ENCODE measurements around the gene PRCC. TPM values are rescaled to one million over a fixed set of nuclear protein-coding genes. Genes with fewer than 3 reads are reported as not detected.
"Not testable (repeated sequence)": the region's sequence is repeated elsewhere in the genome, so short reads cannot be mapped to it uniquely, and the experiment has no call there.

PRCC gene
- polyA plus RNA-seq, 4 donors: 107 to 140 (median 125) TPM

DNA sequence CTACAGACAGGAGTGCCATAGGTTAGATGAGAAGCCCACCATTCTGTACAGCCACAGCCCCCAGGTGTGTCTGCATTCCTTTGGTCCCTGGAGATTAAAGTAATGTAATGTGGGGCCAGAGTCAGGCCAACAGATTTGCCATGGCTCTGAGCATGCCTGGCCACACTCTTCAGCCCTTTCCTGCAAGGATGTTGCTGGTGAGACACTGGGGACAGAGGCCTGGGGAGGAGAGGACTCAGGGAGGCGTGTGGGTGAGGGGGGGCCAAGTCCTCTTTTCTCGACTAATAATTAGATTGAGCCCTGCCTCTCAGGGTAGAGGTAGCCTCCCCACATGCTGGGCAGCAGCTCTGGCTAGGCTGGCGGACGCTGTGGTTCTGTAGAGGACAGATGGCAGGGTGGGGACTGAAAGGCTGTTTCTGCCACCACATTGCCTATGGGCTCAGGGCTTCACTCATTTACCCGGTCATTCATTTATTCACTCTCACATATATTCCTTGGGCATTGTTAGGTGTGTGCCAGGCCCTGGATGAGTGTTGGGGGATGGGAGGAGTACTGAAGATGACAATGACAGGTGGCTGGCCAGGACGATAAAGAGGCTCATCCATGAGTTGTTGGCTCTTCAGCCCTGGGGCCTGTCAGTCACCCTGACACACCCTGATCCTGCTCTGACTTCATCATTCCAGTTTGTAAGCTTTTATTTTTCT, 7.1 kb upstream of the PRCC start:
- DNase-seq (ENCODE audit: low read depth in 4 of 4, low spot score in 3 of 4): no peak

- no peak for DNase-seq (ENCODE audit: low read depth in 4 of 4, low spot score in 3 of 4)
Measured at GRCh38 chr1:156760796-156761104, 6.6 kb upstream of the PRCC start.

DNA sequence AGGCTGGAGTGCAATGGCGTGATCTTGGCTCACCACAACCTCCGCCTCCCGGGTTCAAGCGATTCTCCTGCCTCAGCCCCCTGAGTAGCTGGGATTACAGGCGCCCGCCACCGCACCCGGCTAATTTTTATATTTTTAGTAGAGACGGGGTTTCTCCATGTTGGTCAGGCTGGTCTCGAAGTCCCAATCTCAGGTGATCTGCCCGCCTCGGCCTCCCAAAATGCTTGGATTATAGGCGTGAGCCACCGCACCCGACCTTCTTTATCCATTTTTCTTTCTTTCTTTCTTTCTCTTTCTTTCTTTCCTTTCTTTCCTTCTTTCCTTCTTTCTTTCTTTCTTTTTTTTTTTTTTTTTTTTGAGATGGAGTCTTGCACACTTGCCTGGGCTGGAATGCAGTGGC, 2.2 kb upstream of the PRCC start:
- not testable (repeated sequence) for DNase-seq (ENCODE audit: low read depth in 4 of 4, low spot score in 3 of 4)

- DNase-seq (ENCODE audit: low read depth in 4 of 4, low spot score in 3 of 4): no peak
Measured at GRCh38 chr1:156765666-156766065, 1.7 kb upstream of the PRCC start.

DNA sequence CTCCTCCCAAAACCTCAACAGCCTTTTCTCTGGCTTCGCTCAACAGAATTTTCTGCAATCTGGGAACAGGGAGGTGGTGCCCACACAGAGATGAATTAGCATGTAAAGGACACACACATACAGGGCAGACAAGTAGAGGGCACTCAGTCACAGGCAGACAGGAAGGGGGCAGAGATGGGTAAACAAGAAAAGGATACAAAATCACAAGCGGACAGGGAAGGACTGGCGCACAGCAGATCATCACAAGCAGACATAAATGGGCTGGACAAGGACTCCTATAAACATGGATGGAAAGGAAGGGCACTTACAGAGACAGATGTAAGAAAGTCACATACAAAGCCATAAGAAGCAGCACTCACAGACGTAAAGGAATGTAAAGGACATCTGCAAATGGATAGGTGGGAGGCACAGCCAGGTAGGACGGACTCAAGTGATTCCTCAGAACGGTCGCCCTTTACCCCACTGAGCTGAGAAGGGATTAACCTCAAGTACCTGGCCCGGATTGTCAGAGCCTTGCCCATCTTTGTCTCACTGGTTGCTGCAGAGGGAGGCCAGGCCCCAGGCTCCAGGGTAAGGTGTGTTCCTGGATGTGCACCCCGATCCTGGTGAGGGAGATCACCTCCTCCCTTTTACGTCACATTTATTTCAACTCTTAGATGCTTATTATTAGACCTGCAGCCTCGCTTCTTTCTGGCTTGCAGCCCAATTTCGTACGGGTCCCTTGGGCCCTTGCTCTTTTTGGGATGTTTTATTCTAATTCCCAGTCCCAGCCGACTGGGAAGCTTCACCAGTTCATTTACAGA, 836 bp upstream of the PRCC start:
- no peak for DNase-seq (ENCODE audit: low read depth in 4 of 4, low spot score in 3 of 4)

DNA sequence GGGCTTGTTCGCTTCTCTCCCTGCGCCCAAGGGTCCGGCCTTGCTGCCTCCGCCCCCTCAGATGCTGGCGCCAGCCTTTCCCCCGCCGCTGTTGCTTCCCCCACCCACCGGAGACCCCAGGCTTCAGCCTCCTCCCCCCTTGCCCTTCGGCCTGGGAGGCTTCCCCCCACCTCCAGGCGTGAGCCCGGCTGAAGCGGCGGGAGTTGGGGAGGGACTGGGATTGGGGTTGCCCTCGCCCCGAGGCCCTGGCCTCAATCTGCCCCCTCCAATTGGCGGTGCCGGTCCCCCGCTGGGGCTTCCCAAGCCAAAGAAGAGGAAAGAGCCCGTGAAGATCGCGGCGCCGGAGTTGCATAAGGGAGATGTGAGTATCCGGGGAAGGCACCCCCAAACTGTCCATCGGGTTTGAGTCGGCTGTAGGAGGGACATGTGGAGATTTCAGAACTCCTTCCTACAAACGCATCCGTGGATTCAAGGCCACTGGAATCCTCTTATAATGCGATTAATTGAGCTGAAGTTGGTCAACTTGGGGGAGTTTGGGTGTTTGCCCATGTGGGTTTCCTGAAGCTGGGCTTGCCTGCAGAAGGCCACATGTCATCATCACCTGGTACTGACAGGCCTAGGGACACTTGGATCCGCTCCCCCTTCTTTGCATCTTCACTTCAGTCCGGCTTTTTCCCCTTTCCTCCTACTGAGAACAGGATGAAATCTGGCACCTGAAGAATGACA, 707 bp downstream of the PRCC start:
- no peak for DNase-seq (ENCODE audit: low read depth in 4 of 4, low spot score in 3 of 4)

- DNase-seq (ENCODE audit: low read depth in 4 of 4, low spot score in 3 of 4): no peak
Measured at GRCh38 chr1:156768610-156769295, 1.4 kb downstream of the PRCC start.

GRCh38 chr1:156772222-156772621, 4.9 kb downstream of the PRCC start:
- no peak for DNase-seq (ENCODE audit: low read depth in 4 of 4, low spot score in 3 of 4)

DNA sequence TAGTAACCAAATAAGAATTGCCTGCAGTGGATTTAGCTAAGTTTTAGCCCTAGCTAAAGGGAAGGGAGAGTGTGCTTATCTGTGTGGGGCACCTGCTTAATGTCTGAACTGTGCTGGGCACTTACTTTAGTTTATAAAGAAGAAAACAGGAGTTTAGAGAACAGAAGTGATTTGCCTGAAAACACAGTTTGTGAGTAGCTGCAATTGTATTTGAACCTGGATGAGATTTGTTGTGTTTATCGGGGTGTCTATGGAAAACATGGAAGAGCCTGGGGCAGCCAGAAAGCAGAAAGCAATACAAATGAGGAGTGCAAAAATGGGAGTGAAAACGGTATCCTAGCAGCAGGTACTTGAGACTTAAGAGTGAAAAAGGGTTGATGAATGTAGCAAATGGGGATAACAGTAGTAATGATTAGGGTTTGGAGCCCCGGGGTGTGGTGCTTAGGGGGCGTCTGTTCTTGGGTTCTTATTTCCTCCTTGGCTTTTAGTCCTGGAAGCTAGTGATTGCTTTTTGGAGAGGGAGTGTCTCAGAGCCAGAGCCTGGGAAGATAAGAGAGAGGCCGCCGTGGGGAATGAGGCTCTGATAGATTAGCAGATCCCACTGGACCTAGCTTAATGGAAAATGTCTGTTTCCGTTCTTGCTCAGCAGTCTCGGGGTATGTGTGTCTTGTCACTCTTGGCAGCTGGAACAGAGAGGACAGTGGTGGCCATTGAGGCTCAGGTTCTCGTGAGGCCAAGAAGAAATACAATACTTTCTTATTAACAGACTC, 5.6 kb downstream of the PRCC start:
- no peak for DNase-seq (ENCODE audit: low read depth in 4 of 4, low spot score in 3 of 4)

DNA sequence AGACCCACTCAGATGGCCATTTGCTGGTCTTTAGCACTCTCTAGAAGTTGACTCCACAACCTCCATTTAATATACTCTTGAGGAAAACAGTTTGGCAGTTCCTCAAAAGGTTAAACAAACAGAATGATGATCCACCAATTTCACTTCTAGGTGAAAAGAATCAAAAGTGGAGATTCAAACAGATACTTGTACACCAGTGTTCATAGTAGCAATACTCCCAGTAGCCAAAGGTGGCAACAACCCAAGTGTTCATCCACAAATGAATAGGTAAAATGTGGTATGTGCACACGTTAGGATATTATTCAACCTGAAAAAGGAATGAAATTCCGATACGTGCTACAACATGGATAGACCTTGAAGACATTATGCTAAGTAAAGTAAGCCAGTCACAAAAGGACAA, 6.3 kb downstream of the PRCC start:
- DNase-seq (ENCODE audit: low read depth in 4 of 4, low spot score in 3 of 4): no peak

GRCh38 chr1:156775799-156776198, 8.5 kb downstream of the PRCC start:
- no peak for DNase-seq (ENCODE audit: low read depth in 4 of 4, low spot score in 3 of 4)

- DNase-seq (ENCODE audit: low read depth in 4 of 4, low spot score in 3 of 4): no peak
Measured at GRCh38 chr1:156776942-156777341, 9.6 kb downstream of the PRCC start.

DNA sequence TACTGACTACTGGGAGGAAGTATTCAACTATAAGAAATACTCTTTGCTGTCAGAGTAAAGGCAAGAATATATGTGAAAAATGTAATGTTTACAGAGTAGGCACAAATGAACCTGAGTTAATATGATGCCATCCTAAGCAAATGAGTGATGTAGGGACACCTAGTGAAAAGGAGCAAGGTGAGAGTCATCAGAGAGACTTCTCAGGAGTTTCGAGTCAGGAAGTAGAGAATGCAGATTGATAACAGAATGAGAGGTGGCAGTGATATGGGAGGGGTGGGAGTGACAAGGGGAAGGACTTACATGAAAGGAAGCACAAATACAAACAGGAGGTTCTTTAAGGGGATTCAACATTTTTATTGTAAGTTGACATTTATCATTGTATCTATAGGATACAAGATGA, 10.2 kb downstream of the PRCC start:
- no peak for DNase-seq (ENCODE audit: low read depth in 4 of 4, low spot score in 3 of 4)

GRCh38 chr1:156781585-156782186, 14.4 kb downstream of the PRCC start:
- no peak for DNase-seq (ENCODE audit: low read depth in 4 of 4, low spot score in 3 of 4)

- DNase-seq (ENCODE audit: low read depth in 4 of 4, low spot score in 3 of 4): no peak
Measured at GRCh38 chr1:156785458-156785857, 18.1 kb downstream of the PRCC start.

- DNase-seq (ENCODE audit: low read depth in 4 of 4, low spot score in 3 of 4): no peak
Measured at GRCh38 chr1:156786640-156787039, 19.3 kb downstream of the PRCC start.

DNA sequence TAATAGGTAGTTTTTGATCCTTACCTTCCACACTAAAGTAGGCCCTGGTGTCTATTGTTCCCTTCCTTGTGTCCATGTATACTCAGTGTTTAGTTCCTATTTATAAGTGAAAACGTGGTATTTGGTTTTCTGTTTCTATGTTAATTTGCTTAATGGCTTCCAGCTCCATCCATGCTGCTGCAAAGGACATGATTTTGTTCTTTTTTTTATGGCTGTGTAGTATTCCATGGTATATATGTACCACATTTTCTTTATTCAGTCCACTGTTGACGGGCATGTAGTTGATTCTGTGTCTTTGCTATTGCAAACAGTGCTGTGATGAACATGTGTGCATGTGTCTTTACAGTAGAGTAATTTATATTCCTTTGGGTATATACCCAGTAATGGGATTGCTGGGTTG, 20.8 kb downstream of the PRCC start:
- no peak for DNase-seq (ENCODE audit: low read depth in 4 of 4, low spot score in 3 of 4)

- DNase-seq (ENCODE audit: low read depth in 4 of 4, low spot score in 3 of 4): no peak
Measured at GRCh38 chr1:156789621-156790318, 22.4 kb downstream of the PRCC start.
